Measurements from ENCODE around the gene CDX2.

Gene CDX2

DNA sequence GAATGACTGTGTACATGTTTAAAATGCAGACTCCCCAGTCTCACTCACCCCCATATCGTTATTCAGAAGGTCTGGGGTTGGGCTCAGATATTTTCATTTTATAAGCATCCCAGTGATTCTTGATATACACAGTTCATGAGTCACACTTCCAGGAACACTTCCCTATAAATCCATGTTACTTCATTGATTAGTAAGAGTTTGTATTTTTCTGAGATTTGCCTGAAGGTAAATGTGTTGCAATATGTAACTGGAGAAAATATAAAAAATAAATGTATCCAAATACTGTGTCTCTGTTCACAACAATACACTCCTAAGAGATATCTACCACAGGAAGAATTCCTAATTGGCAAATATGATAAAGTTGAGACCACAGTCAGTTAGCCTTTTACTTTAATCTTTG, 56.0 kb downstream of the CDX2 start:
- DNase-seq = no peak

DNA sequence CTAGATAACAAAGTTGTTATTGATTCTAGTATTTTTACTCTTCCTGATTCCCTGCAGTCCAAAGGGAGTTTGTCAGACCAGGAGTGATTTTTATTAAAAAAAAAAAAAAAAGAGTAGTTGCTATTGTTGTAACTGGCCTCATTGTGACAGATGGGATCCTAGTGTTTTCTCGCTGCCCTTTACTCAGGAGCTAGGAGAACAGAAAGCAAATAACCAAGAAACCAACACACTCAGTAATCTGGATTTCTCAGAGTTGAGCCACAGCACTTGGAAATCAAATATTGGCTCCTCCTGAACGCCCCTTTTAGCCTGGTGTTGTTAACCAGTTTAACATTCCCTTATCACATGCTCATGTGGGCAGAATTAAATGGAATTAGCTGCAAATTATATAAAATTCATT, 57.6 kb downstream of the CDX2 start:
- no peak for DNase-seq
